ENCODE data around the gene CARNS1. TPM values are rescaled to one million over a fixed set of nuclear protein-coding genes. Genes with fewer than 3 reads are reported as not detected.

CARNS1 gene
- total RNA-seq, 1 experiment from 2014 or later: 0.13 TPM

DNA sequence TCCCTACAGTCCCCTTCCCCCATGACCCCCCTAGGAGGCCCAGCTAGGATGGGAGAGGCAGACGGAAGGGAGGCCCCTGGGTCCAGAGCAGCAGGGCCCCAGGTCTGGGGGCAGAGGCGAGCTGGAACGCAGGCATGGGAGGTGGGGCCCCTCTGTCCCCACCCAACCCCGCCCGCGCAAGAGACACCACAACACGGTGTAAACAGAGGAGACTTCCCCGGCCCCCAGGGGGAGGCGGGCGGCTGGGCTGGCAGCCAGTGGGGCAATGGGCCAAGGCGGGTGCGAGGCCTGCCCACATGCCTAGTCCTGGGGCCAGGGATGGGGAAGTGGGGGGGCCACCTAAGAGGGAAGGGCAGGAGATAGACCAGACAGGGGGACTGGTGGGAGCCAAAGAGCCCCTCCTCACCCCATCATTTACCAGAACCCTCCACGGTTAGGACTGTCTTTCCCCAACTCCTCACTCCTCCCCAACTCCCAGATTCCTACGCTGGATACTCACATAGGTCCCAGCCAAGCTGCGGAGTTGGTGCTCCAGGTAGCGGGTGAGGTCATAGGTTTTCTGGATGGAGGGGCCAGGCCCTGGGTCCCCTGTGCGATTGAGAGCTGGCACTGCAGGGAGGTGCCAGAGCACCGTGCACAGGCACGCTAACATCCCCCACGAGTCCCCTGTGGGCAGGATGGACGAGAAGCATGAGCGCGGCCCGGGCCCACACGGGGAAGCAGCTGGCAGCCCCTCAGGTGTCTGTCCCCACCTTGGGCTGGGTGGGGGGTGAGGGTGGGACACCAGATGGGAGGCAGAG, 48.3 kb upstream of the CARNS1 start:
- CTCF ChIA-PET: interaction anchor here (1.2 kb wide), 1 partner anchor 34 kb away, joined by 8 read pairs; no protein-coding TSS in a partner anchor

GRCh38 chr11:67367761-67368227, 47.7 kb upstream of the CARNS1 start:
- H3K4me1 ChIP-seq (ENCODE audit: insufficient read depth, low read length, poor library complexity, severe bottlenecking): peaks cover 35% of the 10 kb centered on the region
- CTCF ChIA-PET: interaction anchor here (1.2 kb wide), 1 partner anchor 33 kb away, joined by 8 read pairs; no protein-coding TSS in a partner anchor
- POLR2A ChIA-PET (ENCODE audit: low non-redundant PET): no interaction called here
- no peaks in the 10 kb centered on the region for H3K36me3 ChIP-seq (ENCODE audit: insufficient read depth, low read length, poor library complexity, severe bottlenecking)
- H3K27ac ChIP-seq (ENCODE audit: low read depth, low read length, poor library complexity, severe bottlenecking): no peak overlapping the region
- H3K9me3 ChIP-seq (ENCODE audit: low read depth, low read length, poor library complexity, severe bottlenecking): no peaks in the 10 kb centered on the region
- TF ChIP-seq EZH2 (IDR thresholded peaks at IDR 0.05; ENCODE audit: borderline replicate concordance, low read depth, low read length, poor library complexity, severe bottlenecking): no peak
- TF ChIP-seq CTCF (conservative IDR thresholded peaks at IDR 0.05; ENCODE audit: low read depth, low read length): no peak
- no peak overlapping the region for H3K4me3 ChIP-seq (ENCODE audit: low read depth, low read length, poor library complexity, severe bottlenecking)
- no TSS peak for BruUV-seq (replicated peaks)
- H3K27me3 ChIP-seq (replicated peaks; ENCODE audit: insufficient read depth, low read depth, low read length, poor library complexity): no peaks in the 10 kb centered on the region
- DNase-seq (ENCODE audit: low spot score): no peak
- intact Hi-C loops (cut with micrococcal nuclease; ENCODE audit: unreplicated experiment): no loop called here

More for the DNA sequence above, 48.3 kb upstream of the CARNS1 start:
- Histone ChIP-seq H3K36me3 (ENCODE audit: insufficient read depth, low read length, poor library complexity, severe bottlenecking) (no peaks in the 10 kb centered on the region), H3K9me3 (ENCODE audit: low read depth, low read length, poor library complexity, severe bottlenecking) (no peaks in the 10 kb centered on the region), H3K4me1 (ENCODE audit: insufficient read depth, low read length, poor library complexity, severe bottlenecking) (peaks cover 34% of the 10 kb centered on the region), H3K27ac (ENCODE audit: low read depth, low read length, poor library complexity, severe bottlenecking) (no peak overlapping the region), H3K27me3 (replicated peaks; ENCODE audit: insufficient read depth, low read depth, low read length, poor library complexity) (no peaks in the 10 kb centered on the region), H3K4me3 (ENCODE audit: low read depth, low read length, poor library complexity, severe bottlenecking) (no peak overlapping the region)
- no peak for TF ChIP-seq CTCF (conservative IDR thresholded peaks at IDR 0.05; ENCODE audit: low read depth, low read length)
- no peak for TF ChIP-seq EZH2 (IDR thresholded peaks at IDR 0.05; ENCODE audit: borderline replicate concordance, low read depth, low read length, poor library complexity, severe bottlenecking)
- POLR2A ChIA-PET (ENCODE audit: low non-redundant PET): no interaction called here
- BruUV-seq (replicated peaks): no TSS peak
- intact Hi-C loops (cut with micrococcal nuclease; ENCODE audit: unreplicated experiment): no loop called here
- DNase-seq (ENCODE audit: low spot score): no peak

DNA sequence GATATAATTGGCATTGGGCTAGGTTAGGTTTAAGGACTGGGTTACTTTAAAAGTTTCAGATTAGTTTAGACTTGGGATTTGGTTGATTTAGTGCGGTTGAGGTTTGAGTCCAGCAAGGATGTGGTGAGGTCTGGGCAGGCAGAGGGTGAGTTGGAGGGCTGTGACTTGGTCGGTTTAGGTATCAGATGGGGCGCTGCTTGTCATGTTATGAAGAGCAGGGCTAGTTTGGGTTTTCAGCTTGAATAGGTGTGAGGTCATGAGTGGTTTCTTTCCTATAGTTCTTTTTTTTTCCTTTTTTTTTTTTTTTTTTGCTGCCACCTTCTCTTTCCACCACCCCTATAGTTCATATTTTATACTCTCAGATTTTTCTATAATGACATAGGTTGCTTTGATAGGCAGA, 46.9 kb upstream of the CARNS1 start:
- intact Hi-C loops (cut with micrococcal nuclease; ENCODE audit: unreplicated experiment): no loop called here
- Histone ChIP-seq H3K27me3 (replicated peaks; ENCODE audit: insufficient read depth, low read depth, low read length, poor library complexity) (no peaks in the 10 kb centered on the region), H3K4me1 (ENCODE audit: insufficient read depth, low read length, poor library complexity, severe bottlenecking) (peaks cover 38% of the 10 kb centered on the region), H3K27ac (ENCODE audit: low read depth, low read length, poor library complexity, severe bottlenecking) (no peak overlapping the region), H3K9me3 (ENCODE audit: low read depth, low read length, poor library complexity, severe bottlenecking) (no peaks in the 10 kb centered on the region), H3K4me3 (ENCODE audit: low read depth, low read length, poor library complexity, severe bottlenecking) (no peak overlapping the region), H3K36me3 (ENCODE audit: insufficient read depth, low read length, poor library complexity, severe bottlenecking) (no peaks in the 10 kb centered on the region)
- no peak for TF ChIP-seq EZH2 (IDR thresholded peaks at IDR 0.05; ENCODE audit: borderline replicate concordance, low read depth, low read length, poor library complexity, severe bottlenecking)
- TF ChIP-seq CTCF (conservative IDR thresholded peaks at IDR 0.05; ENCODE audit: low read depth, low read length): no peak
- DNase-seq (ENCODE audit: low spot score): no peak
- ChIA-PET POLR2A (ENCODE audit: low non-redundant PET) (no interaction called here), CTCF (interaction anchor here (1.2 kb wide), 1 partner anchor 33 kb away, joined by 8 read pairs; no protein-coding TSS in a partner anchor)
- BruUV-seq (replicated peaks): no TSS peak

Measured in A673 (cell line).